T47D (cell line): Measurements from ENCODE around the gene DNAJC13.

Experiments
- DNase-seq, 2 experiments: peaks; one replicate each; pipeline versions ENCODE4 v3.0.0 to v3.0.0-alpha.2; 2011 to 2012; ENCODE audit warnings: low read depth in 1 of 2, low spot score in 1 of 2
- JUND ChIP-seq: IDR thresholded peaks from 2 replicates; pipeline ENCODE4 v1.6.1; 2012; ENCODE audit warnings: low read depth
- in situ Hi-C: cut with HindIII; loops from 2 replicates; pipeline ENCODE4 v1.10.0; 2016; ENCODE audit warnings: low sequenced_read_pairs, low pct_unique_long_range_greater_than_20kb

DNAJC13 gene

GRCh38 chr3:132418916-132419315 lies 1.6 kb downstream of the DNAJC13 start:
- TF ChIP-seq JUND = no peak
- in situ Hi-C loops = no loop called here
- no peak for DNase-seq

DNA sequence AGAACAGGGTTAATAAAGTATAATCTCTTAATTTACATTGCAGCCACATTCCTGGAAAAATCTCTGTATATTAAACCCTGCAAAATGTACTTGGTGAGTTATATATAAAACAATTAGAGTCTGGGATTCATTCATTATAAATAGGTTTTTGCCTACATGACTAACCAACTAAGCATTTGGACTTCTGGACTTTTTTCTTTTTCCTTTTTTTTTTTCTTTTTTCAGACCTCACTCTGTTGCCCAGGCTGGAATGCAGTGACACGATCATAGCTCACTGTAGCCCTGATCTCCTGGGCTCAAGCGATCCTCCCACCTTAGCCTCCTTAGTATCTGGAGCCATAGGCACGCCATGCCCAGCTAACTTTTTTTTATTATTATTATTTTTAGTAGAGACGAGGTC lies 4.5 kb downstream of the DNAJC13 start:
- in situ Hi-C loops = no loop called here
- DNase-seq = no peak

DNA sequence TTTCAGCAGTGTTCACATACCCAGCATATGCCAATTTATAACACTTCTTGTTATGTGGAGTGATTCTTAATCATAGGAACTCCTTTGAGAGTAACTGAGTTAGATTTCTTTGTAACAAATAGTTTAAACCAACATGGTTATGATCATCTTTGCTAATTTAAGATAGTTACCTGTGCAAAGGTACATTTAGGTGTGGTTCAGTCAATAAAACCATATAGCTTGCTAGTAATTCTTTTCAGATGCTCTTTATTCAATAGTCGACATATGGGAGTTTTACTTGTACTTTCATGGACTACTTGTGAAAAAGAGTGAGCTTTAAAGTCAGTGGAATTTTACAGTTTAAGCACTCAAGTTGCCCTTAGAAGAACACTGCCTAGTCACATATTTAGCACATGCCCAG lies 5.2 kb downstream of the DNAJC13 start:
- no peak for DNase-seq
- in situ Hi-C loops = no loop called here
- TF ChIP-seq JUND = no peak

More for the DNA sequence above, 4.5 kb downstream of the DNAJC13 start:
- TF ChIP-seq JUND = no peak

- in situ Hi-C loops = no loop called here
- no peak for DNase-seq
- no peak for TF ChIP-seq JUND
Measured at GRCh38 chr3:132432639-132433038, 15.3 kb downstream of the DNAJC13 start.

DNA sequence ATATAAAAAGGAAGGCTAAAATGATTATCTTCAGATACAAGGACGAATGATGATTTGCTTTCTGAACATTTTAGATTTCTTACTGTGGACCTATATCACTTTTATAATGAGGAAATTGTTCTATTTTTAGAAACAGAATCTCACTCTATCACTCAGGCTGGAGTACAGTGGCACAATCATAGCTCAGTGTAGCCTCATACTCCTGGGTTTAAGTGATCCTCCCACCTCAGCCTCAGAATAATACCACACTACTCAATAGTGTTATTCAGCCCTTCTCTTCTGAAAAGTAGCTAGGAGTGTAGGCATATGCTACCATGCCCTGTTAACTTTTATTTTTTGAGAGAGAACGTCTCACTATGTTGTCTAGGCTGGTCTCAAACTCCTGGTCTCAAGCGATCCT lies 15.8 kb downstream of the DNAJC13 start:
- in situ Hi-C loops = no loop called here
- no peak for DNase-seq
- TF ChIP-seq JUND = no peak

GRCh38 chr3:132435224-132435910 lies 18.1 kb downstream of the DNAJC13 start:
- TF ChIP-seq JUND = no peak
- no peak for DNase-seq
- in situ Hi-C loops = no loop called here

DNA sequence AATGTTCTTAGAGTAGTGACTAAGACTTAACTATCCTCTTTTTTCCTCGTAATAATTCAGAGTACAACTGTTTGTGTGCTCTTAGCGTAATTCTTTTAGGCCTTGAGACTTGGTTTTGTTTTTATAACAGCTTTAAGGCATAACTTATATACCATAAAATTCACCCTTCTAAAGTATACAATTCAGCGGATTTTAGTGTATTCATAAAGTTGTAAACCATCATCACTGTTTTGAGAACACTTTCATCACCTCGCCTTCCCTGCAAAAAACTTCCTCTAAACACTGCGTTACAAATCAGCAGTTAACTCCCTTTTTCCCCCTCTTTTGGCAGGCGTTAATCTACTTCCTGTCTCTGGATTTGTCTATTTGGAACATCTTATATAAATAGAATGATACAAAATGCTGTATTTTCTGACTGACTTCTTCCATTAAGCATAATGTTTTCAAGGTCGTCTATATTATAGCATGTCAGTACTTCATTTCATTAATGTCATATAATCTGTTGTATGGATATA lies 18.7 kb downstream of the DNAJC13 start:
- no peak for TF ChIP-seq JUND
- DNase-seq = no peak
- in situ Hi-C loops = no loop called here

GRCh38 chr3:132443421-132443820 lies 26.1 kb downstream of the DNAJC13 start:
- no peak for TF ChIP-seq JUND
- in situ Hi-C loops = no loop called here
- no peak for DNase-seq

GRCh38 chr3:132444383-132444782 lies 27.1 kb downstream of the DNAJC13 start:
- no peak for DNase-seq
- in situ Hi-C loops = no loop called here
- TF ChIP-seq JUND = no peak

DNA sequence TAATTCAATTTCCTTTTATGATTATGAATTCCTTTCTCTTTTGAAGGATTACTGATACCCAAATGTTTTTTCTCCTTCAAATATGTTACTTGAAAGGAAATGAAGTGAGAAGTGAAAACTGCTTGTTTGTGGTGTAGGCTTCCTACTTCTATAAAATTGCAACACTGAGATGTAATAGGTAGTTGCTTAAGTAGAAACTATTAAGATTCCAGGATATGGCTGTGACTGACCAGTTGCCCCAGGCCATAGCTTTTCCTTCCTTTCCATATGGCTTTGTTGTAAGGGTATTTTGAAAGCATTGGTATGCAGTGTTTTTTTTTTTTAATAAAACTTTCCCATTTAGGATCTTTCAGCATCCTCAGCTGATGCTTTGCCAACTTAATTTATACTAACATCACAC lies 28.5 kb downstream of the DNAJC13 start:
- in situ Hi-C loops = no loop called here
- peak; percentile 17 to 49 for DNase-seq
- no peak for TF ChIP-seq JUND

GRCh38 chr3:132448216-132448961 lies 31.1 kb downstream of the DNAJC13 start:
- DNase-seq = no peak
- in situ Hi-C loops = no loop called here
- no peak for TF ChIP-seq JUND

- in situ Hi-C loops = no loop called here
- TF ChIP-seq JUND = no peak
- no peak for DNase-seq
Measured at GRCh38 chr3:132456136-132456535, 38.8 kb downstream of the DNAJC13 start.

GRCh38 chr3:132456571-132456970 lies 39.3 kb downstream of the DNAJC13 start:
- TF ChIP-seq JUND = no peak

More at GRCh38 chr3:132456571-132456970, 39.3 kb downstream of the DNAJC13 start:
- in situ Hi-C loops = no loop called here
- no peak for DNase-seq
